Testis (tissue), 3 donors: ENCODE data around the gene LRRC58. TPM values are rescaled to one million over a fixed set of nuclear protein-coding genes. Genes with fewer than 3 reads are reported as not detected.

Experiments used
- DNase-seq: peaks from one replicate; pipeline ENCODE4 v3.0.0-alpha.2; 2019
- H3K27ac ChIP-seq, 2 donors: fragments of 200-600 bp; sonication (generic); one replicate each; pipeline ENCODE4 v1.5.1; 2019
- H3K27me3 ChIP-seq: fragments of 200-600 bp; sonication (generic); one replicate; pipeline ENCODE4 v1.5.1; 2019
- H3K36me3 ChIP-seq: fragments of 200-600 bp; sonication (generic); one replicate; pipeline ENCODE4 v1.5.1; 2017; ENCODE audit warnings: low read depth; ENCODE audit errors: missing control alignments
- H3K4me1 ChIP-seq: fragments of 200-600 bp; sonication (generic); one replicate; pipeline ENCODE4 v1.5.1; 2019
- H3K4me3 ChIP-seq, 2 donors: fragments of 200-600 bp; sonication (generic); one replicate each; pipeline ENCODE4 v1.5.1; 2017 to 2019
- H3K9me3 ChIP-seq: fragments of 200-600 bp; sonication (generic); one replicate; pipeline ENCODE4 v1.5.1; 2017
- POLR2A ChIP-seq: fragments of 450-650 bp; IDR thresholded peaks from one replicate; pipeline ENCODE4 v1.6.1; 2017; ENCODE audit warnings: antibody characterized with exemption, mild to moderate bottlenecking, moderate library complexity
- WGBS, 2 donors: methylation state at CpG; one replicate each; pipeline ENCODE4 v1.1.5; 2018; 5-methylcytosine and 5-hydroxymethylcytosine counted together
- intact Hi-C: fragments of 100-400 bp; cut with DNase I; formaldehyde crosslinking; loops from one replicate; pipeline ENCODE4 v1.15.1; 2023; ENCODE audit warnings: low total_unique reads
- polyA plus RNA-seq: library from polyadenylated mRNA; stranded (reverse); fragments of 350-450 nt; fragmentation: Illumina TruSeq; extraction: RNeasy Lipid Tissue Mini Kit (QIAGEN cat#74804); gene quantifications from one replicate; pipeline ENCODE4 v1.2.3, GENCODE V29; 2014; ENCODE audit warnings: low read depth, low replicate concordance; ENCODE audit not compliant: insufficient read depth
- total RNA-seq, 2 donors: library from RNA; depleted of rRNA; stranded (reverse); fragments of >200 nt; gene quantifications; one replicate each; pipeline ENCODE4 v1.2.3, GENCODE V29; 2016
- TF ChIP-seq, protein P1 (sequence below), 3 experiments: fragments of 450-650 bp in 2 of 3; fragments of 200-600 bp in 1 of 3; sonication (generic) in 1 of 3; IDR thresholded peaks; one replicate each; pipeline ENCODE4 v1.5.1; 2016 to 2019; ENCODE audit warnings: antibody characterized with exemption in 3 of 3, mild to moderate bottlenecking in 2 of 3, moderate library complexity in 1 of 3

Gene LRRC58
- total and polyA plus RNA-seq, 3 donors from 2014 or later = 8.5 to 21.2 (median 18.6) TPM

DNA sequence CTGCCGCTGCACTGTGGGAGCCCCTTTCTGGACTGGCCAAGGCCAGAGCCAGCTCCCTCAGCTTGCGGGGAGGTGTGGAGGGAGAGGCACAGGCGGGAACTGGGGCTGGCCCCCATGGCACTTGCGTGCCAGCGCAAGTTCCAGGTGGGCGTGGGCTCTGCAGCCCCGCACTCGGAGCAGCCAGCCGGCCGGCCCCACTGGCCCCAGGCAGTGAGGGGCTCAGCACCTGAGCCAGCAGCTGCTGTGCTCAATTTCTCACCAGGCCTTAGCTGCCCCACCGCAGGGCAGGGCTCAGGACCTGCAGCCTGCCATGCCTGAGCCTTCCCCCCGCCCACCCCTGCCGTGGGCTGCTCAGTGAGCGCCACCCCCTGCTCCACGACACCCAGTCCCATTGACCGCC, 59.5 kb downstream of the LRRC58 start:
- 94% methylated on average over 14 of the region's 16 CpGs; no CpG with 5 or more reads in 1 of the 2 donors for WGBS, 2 donors

DNA sequence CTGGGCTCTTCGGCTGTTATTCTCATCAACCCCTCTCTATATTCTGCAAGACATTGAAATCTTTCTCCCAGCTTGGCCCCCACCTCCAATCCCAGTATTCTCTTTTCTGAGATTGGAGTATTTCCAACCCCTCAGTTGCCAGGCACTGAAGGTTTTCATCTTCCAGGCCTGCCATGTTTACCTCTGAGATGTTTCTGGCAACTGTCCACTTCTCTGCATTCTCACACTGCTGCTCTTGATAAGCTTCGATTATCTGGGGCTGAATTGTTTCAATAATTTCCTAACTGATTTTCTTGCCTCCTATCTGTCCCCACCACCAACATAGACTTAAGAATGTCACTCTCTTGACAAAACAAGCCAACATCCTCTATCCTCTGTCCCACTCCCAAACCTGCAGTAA, 62.7 kb downstream of the LRRC58 start:
- no peak for TF ChIP-seq POLR2A
- TF ChIP-seq, protein P1, sequence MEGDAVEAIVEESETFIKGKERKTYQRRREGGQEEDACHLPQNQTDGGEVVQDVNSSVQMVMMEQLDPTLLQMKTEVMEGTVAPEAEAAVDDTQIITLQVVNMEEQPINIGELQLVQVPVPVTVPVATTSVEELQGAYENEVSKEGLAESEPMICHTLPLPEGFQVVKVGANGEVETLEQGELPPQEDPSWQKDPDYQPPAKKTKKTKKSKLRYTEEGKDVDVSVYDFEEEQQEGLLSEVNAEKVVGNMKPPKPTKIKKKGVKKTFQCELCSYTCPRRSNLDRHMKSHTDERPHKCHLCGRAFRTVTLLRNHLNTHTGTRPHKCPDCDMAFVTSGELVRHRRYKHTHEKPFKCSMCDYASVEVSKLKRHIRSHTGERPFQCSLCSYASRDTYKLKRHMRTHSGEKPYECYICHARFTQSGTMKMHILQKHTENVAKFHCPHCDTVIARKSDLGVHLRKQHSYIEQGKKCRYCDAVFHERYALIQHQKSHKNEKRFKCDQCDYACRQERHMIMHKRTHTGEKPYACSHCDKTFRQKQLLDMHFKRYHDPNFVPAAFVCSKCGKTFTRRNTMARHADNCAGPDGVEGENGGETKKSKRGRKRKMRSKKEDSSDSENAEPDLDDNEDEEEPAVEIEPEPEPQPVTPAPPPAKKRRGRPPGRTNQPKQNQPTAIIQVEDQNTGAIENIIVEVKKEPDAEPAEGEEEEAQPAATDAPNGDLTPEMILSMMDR (IDR thresholded peaks at IDR 0.05) = no peak
- intact Hi-C loops = no loop called here
- Histone ChIP-seq H3K4me3 (no peak overlapping the region), H3K27ac (no peak overlapping the region), H3K36me3 (no peaks in the 10 kb centered on the region), H3K9me3 (no peaks in the 10 kb centered on the region), H3K4me1 (peaks cover 6% of the 10 kb centered on the region), H3K27me3 (no peaks in the 10 kb centered on the region)
- 61 to 64% methylated on average over 2 of the region's 2 CpGs for WGBS, 2 donors
- DNase-seq = no peak

More for the DNA sequence above, 59.5 kb downstream of the LRRC58 start:
- Histone ChIP-seq H3K27me3 (no peaks in the 10 kb centered on the region), H3K9me3 (no peaks in the 10 kb centered on the region), H3K27ac (no peak overlapping the region), H3K4me1 (peaks cover 6% of the 10 kb centered on the region), H3K36me3 (no peaks in the 10 kb centered on the region), H3K4me3 (no peak overlapping the region)
- intact Hi-C loops = no loop called here
- TF ChIP-seq POLR2A = no peak
- TF ChIP-seq, protein P1 (IDR thresholded peaks at IDR 0.05) = no peak
- no peak for DNase-seq

DNA sequence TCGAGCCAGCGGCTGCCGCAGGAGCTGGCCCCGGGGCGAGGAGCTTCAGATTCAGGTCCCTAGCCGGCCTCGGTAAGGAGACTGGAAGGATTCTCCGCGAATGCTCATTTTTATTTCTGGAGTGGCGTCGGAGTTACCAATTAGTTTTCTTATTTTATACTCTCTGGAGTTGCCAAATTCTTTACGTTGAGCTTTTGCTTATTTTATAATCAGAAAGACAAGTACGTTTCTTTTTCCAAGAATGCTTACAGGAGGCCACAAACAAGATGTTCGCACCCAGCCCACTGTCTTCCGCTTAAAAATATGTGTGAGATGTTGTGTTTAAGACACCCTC, 63.7 kb downstream of the LRRC58 start:
- H3K27me3 ChIP-seq = no peaks in the 10 kb centered on the region
- H3K4me1 ChIP-seq = peaks cover 6% of the 10 kb centered on the region
- peak overlapping the region in 1 of 2 donors; percentile 24 for H3K27ac ChIP-seq
- no peaks in the 10 kb centered on the region for H3K9me3 ChIP-seq
- TF ChIP-seq, protein P1 (IDR thresholded peaks at IDR 0.05) = no peak
- TF ChIP-seq POLR2A = no peak
- WGBS, 2 donors = 14 to 23% methylated on average over 15 of the region's 15 CpGs
- intact Hi-C loops = no loop called here
- no peaks in the 10 kb centered on the region for H3K36me3 ChIP-seq
- no peak for DNase-seq
- peak overlapping the region; percentile 58 to 62 for H3K4me3 ChIP-seq

DNA sequence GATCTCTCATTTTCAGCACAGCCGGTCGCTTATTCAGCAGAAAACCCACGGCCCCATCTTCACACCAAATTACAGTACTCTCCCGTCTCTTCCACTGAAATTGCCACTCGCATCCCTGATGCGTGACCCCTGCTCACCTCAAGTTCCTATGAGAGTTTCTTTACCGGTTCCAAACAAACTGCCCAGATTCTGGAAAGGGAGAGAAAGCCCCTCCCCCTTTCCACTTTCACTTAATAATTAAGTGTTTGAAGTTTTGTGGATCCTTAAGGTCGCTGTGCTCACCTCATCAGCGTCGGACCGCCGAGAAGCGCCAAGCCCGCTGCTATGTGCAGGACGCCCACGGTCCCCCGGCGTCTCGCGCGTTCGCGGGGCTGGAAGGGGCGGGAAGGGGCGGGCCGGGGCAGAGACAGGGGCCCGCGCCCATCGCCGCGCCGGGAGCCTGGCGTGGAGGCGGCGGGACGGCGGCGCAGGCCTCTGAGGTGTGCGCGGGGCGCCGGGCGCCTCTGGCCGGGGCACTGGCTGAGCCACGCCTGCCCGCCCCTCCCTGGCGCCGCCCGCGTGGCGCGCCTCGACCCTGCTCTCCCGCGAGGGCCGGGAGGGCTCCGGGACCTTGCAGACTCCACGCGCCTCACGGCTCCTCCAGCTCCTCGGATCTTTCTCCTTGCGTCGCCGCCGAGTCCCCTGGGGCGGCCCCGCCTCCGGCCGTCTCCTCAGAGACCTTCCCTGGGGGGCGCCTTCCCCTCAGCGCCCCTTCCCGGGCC, 64.2 kb downstream of the LRRC58 start, which contains the start of gene GPR156:
Gene GPR156 (minus strand): TSS at position 476 of the 761 bp plus-strand sequence. CDS start 41,124 bp downstream, outside the sequence.
- Histone ChIP-seq H3K4me1 (peaks cover 6% of the 10 kb centered on the region), H3K27ac (peak within 1 kb of the TSS in 1 of 2 donors; percentile 24), H3K9me3 (no peaks in the 10 kb centered on the region), H3K4me3 (peak within 1 kb of the TSS; percentile 58 to 62), H3K27me3 (no peaks in the 10 kb centered on the region), H3K36me3 (no peaks in the 10 kb centered on the region)
- DNase-seq = peak; percentile 22
- 5 to 8% methylated on average over 17 to 40 of the region's 72 CpGs for WGBS, 2 donors
- TF ChIP-seq, protein P1 (IDR thresholded peaks at IDR 0.05) = no peak
- TF ChIP-seq POLR2A = no peak
- intact Hi-C loops = no loop called here

DNA sequence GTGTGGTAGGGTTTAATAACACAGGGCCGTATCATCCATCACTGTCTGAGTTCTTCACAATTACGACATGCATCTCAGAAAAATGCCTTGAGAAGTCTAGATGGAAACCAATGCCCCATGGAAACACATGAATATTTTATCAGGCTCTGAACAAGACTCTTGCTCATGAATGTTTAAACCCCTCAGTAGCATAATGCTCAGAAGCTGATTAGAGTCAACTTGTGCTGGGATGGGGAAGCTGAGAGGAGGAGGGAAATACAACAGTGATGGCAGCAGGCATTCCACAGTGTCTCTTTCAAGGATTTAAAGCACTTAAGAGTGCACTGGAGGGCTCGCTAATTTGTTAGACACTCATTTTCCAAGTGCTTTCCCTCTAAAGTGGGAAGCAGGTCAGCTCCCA, 67.9 kb downstream of the LRRC58 start:
- Histone ChIP-seq H3K4me3 (no peak overlapping the region), H3K9me3 (no peaks in the 10 kb centered on the region), H3K4me1 (peaks cover 3% of the 10 kb centered on the region), H3K27ac (no peak overlapping the region), H3K27me3 (no peaks in the 10 kb centered on the region), H3K36me3 (no peaks in the 10 kb centered on the region)
- intact Hi-C loops = no loop called here
- TF ChIP-seq POLR2A = no peak
- TF ChIP-seq, protein P1 (IDR thresholded peaks at IDR 0.05) = no peak
- no peak for DNase-seq
- 89 to 93% methylated on average over 3 of the region's 3 CpGs for WGBS, 2 donors
